Measurements from ENCODE around the gene TMEM94. TPM values are rescaled to one million over a fixed set of nuclear protein-coding genes. Genes with fewer than 3 reads are reported as not detected.
"Not testable (repeated sequence)": the region's sequence is repeated elsewhere in the genome, so short reads cannot be mapped to it uniquely, and the experiment has no call there.

The TMEM94 gene
- total and polyA plus RNA-seq, 2 of the 8 experiments (the other 6 are each of a cell fraction or from before 2014, with no cell fraction given) = 54.8 to 69.9 TPM

GRCh38 chr17:75445296-75445695, 11.1 kb upstream of the TMEM94 start (continued):
- TF ChIP-seq RFX5 (IDR thresholded peaks at IDR 0.05; ENCODE audit: borderline replicate concordance, low read depth, low read length) (no peak), CTCF (IDR thresholded peaks at IDR 0.05; ENCODE audit: control extremely low read depth in 1 of 3, insufficient read depth in 1 of 3, low read depth in 1 of 3, low read length in 3 of 3) (no peak), CHD1 (IDR thresholded peaks at IDR 0.05; ENCODE audit: low read depth, low read length) (no peak), ATF2 (IDR thresholded peaks at IDR 0.05; ENCODE audit: low read length) (no peak)

- H3K36me3 ChIP-seq (ENCODE audit: control insufficient read depth in 2 of 4, insufficient read depth in 4 of 4, low read length in 3 of 4); H4K91ac ChIP-seq (replicated peaks; ENCODE audit: insufficient read length, low read length); POLR2A ChIA-PET (ENCODE audit: partially characterized antibody); H3K4me3 ChIP-seq (ENCODE audit: extremely low read depth in 1 of 4, insufficient read depth in 2 of 4, low read depth in 3 of 4, low read length in 4 of 4); H3K18ac ChIP-seq (ENCODE audit: extremely low read depth, low read length); H3K14ac ChIP-seq (ENCODE audit: insufficient read length); H2AK5ac ChIP-seq (ENCODE audit: low read depth, low read length); H3K27me3 ChIP-seq (replicated peaks in 1 of 4; ENCODE audit: control insufficient read depth in 3 of 4, extremely low read depth in 1 of 4, insufficient read depth in 3 of 4, low read length in 3 of 4); H3K79me1 ChIP-seq (ENCODE audit: low read depth, low read length); H3K23me2 ChIP-seq (ENCODE audit: low read depth, low read length); H2BK5ac ChIP-seq (ENCODE audit: low read depth, low read length); H4K20me1 ChIP-seq (replicated peaks in 1 of 2; ENCODE audit: control insufficient read depth in 1 of 2, insufficient read depth in 2 of 2, low read length in 2 of 2); H4K8ac ChIP-seq (ENCODE audit: extremely low read depth, insufficient read depth, low read length); H3K23ac ChIP-seq (ENCODE audit: insufficient read length); H3K4me1 ChIP-seq (replicated peaks in 1 of 4; ENCODE audit: control insufficient read depth in 3 of 4, insufficient read depth in 4 of 4, low read length in 3 of 4); H3K4me2 ChIP-seq (ENCODE audit: insufficient read depth in 1 of 2, low read depth in 2 of 2, low read length in 2 of 2); H2BK12ac ChIP-seq (ENCODE audit: low read depth, low read length); H3K4ac ChIP-seq (replicated peaks; ENCODE audit: insufficient read length, low read depth, low read length); H3K79me2 ChIP-seq (ENCODE audit: control insufficient read depth in 1 of 2, insufficient read depth in 2 of 2, low read length in 2 of 2); H3K9me3 ChIP-seq (ENCODE audit: insufficient read depth in 2 of 2, low read depth in 1 of 2, low read length in 1 of 2); H3K9ac ChIP-seq (replicated peaks in 1 of 4; ENCODE audit: extremely low read depth in 1 of 4, low read depth in 3 of 4, low read length in 3 of 4); H4K5ac ChIP-seq (ENCODE audit: insufficient read length, low read depth, low read length); H2AFZ ChIP-seq (ENCODE audit: low read length); H3K56ac ChIP-seq (replicated peaks; ENCODE audit: insufficient read length, low read depth, low read length); FAIRE-seq; H2BK15ac ChIP-seq (ENCODE audit: low read length); H3K27ac ChIP-seq (ENCODE audit: low read depth, low read length); DNase-seq (ENCODE audit: low read depth in 1 of 2, low spot score in 2 of 2); H2BK20ac ChIP-seq (ENCODE audit: low read length); H2BK120ac ChIP-seq (replicated peaks; ENCODE audit: low read depth, low read length): not testable (repeated sequence)
- 89% methylated on average over 6 of the region's 6 CpGs; no CpG with 5 or more reads in 1 of the 2 experiments for WGBS, 2 experiments (ENCODE audit: extremely low coverage in 1 of 2, insufficient coverage in 1 of 2, insufficient read length in 1 of 2, insufficient replicate concordance in 2 of 2, low coverage in 1 of 2, low lambda C conversion rate in 2 of 2, missing lambda C conversion rate in 1 of 2)
- CTCF ChIA-PET (ENCODE audit: partially characterized antibody) = interaction anchor here (2.3 kb wide), 1 partner anchor 12 kb away, joined by 5 read pairs; no protein-coding TSS in a partner anchor
Measured at GRCh38 chr17:75445896-75446295, 10.5 kb upstream of the TMEM94 start.

Measured in H1 (cell line).